Immature natural killer cell (primary cell): ENCODE results near the gene ITPRIPL2. TPM values are rescaled to one million over a fixed set of nuclear protein-coding genes. Genes with fewer than 3 reads are reported as not detected.

Experiments
- DNase-seq, 3 donors: peaks; one replicate each; pipeline ENCODE4 v3.0.0; 2022; ENCODE audit warnings: mixed read lengths in 1 of 3
- H3K27ac Mint-ChIP-seq, 6 donors: one replicate each; pipeline ENCODE4 v1.8.0; 2020; ENCODE audit warnings: mixed read lengths in 6 of 6, mild to moderate bottlenecking in 5 of 6, inconsistent platforms in 4 of 6, moderate library complexity in 3 of 6
- H3K27me3 Mint-ChIP-seq, 3 donors: one replicate each; pipeline ENCODE4 v1.8.0; 2020 to 2021; ENCODE audit warnings: low read depth in 3 of 3, mild to moderate bottlenecking in 3 of 3, mixed read lengths in 3 of 3, moderate library complexity in 3 of 3, inconsistent platforms in 1 of 3
- H3K36me3 Mint-ChIP-seq, 3 donors: one replicate each; pipeline ENCODE4 v1.8.0; 2020; ENCODE audit warnings: mixed read lengths in 3 of 3, inconsistent platforms in 2 of 3, mild to moderate bottlenecking in 2 of 3
- H3K4me1 Mint-ChIP-seq, 2 donors: one replicate each; pipeline ENCODE4 v1.8.0; 2020; ENCODE audit warnings: inconsistent platforms in 2 of 2, mild to moderate bottlenecking in 2 of 2, mixed read lengths in 2 of 2, moderate library complexity in 1 of 2
- H3K4me3 Mint-ChIP-seq, 5 donors: one replicate each; pipeline ENCODE4 v1.8.0; 2020; ENCODE audit warnings: mild to moderate bottlenecking in 5 of 5, mixed read lengths in 5 of 5, inconsistent platforms in 3 of 5, moderate library complexity in 3 of 5
- H3K9me3 Mint-ChIP-seq, 6 donors: one replicate each; pipeline ENCODE4 v1.8.0; 2020; ENCODE audit warnings: mild to moderate bottlenecking in 6 of 6, mixed read lengths in 6 of 6, inconsistent platforms in 4 of 6, moderate library complexity in 3 of 6
- polyA plus RNA-seq, 3 donors: library from polyadenylated mRNA; unstranded; fragments of 300-500 nt; fragmentation: Illumina TruSeq; gene quantifications; one replicate each; pipeline ENCODE4 v1.2.3, GENCODE V29; 2021

Gene ITPRIPL2
- polyA plus RNA-seq, 3 donors from 2014 or later: 0.59 to 0.90 TPM; not detected in 1

DNA sequence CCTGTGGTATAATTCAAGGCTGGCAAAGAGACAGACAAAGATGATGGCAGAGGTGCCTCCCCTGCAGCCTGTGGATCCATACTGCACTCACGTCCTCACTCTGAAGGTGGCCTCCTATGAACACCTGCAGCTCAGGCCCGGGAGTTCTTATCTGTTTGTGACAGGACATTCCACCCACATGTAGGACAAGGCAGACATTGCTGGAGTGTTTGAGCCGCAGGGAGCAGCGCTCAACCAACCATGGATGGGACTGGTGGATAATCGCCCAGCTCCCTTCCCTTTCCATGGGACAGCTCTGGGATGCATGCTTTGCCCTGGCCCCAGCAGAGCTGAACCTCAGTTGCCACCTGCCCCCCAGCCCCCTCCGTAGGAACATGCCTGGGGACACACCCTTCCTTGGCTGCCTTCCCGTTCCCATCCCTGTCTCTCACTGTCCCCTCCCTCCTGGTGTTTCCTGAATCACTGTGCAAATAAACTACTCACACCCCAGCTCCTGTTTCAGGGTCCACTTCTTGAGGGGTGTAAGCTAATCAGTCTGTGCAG is 22.2 kb downstream of the ITPRIPL2 start:
- H3K36me3 Mint-ChIP-seq: no peaks in the 10 kb centered on the region
- no peaks in the 10 kb centered on the region for H3K9me3 Mint-ChIP-seq
- H3K27ac Mint-ChIP-seq: no peak overlapping the region
- H3K27me3 Mint-ChIP-seq: peaks cover under 1 to 6% (median 3%) of the 10 kb centered on the region in 3 donors
- peaks cover 4 to 6% of the 10 kb centered on the region in 2 donors for H3K4me1 Mint-ChIP-seq
- no peak overlapping the region for H3K4me3 Mint-ChIP-seq
- no peak for DNase-seq

DNA sequence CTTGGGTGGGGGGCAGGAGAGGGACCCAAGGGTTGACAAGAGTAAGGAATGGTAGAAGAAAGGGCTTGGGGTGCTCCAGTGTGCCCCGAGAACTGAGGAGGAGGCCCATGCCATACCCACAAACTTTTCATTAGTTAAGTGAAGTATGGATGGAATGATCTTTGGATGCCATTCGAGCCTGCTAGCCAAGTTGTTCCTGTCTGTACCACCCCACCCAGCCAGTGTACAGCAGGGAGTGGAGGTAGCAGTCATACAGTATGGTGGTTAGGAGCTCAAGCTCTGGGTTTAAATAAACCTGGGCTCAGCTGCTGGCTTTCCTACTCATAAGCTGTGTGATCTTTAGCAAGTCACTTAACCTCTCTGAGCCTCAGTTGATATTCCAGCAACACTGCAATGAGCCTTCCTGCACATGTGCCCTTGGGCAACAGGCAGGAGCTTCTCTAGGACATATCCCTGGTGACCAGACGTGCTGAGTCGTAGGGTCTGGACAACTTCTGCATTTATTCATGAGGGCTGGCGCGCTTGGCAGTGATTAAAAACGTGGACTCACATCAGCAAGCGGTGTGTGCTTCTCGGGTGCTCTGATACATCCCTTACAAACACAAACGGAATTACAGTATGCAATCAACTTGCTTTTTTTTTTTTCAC is 22.9 kb downstream of the ITPRIPL2 start:
- Mint-ChIP-seq H3K9me3 (no peaks in the 10 kb centered on the region), H3K4me3 (no peak overlapping the region), H3K36me3 (no peaks in the 10 kb centered on the region), H3K27ac (no peak overlapping the region), H3K27me3 (peaks cover 2 to 6% (median 3%) of the 10 kb centered on the region in 3 donors), H3K4me1 (no peaks in the 10 kb centered on the region)
- no peak for DNase-seq

DNA sequence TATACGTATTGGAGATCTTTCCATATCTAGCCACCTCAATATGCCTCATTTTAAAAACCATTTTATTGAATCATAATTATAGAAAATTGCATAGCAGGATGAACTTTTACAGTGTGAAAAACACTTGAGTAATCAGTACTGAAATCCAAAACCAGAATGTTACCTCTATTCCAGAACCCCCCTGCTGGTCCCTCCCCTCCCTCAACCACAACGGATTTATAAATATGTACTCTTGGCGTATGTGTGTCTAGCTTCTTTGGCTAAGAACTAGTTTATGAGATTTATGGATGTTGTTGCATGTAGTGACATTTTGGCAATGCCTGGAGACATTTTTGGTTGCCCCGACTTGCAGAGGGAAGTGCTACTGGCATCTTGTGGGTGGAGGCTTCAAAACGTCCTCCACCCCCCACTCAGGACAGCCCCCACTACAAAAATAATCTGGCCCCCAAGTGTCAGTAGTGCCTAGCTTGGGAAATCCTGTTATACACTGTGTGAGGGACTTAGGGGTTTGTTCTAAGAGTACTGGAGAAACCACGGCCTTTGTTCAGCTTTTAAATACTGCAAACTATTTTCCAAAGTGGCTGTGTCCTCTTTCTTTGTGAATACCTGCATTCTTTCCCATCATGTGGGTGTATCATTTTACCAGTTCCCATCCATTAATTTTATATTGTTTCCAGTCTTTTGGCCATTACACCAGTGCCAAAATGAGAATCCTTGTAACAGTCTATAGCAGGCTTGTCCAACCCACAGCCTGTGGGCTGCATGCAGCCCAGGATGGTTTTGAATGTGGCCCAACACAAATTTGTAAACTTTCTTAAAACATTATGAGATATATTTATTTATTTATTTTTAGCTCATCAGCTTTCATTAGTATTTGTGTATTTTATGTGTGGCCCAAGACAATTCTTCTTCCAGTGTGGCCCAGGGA is 23.7 kb downstream of the ITPRIPL2 start:
- no peak overlapping the region for H3K27ac Mint-ChIP-seq
- H3K27me3 Mint-ChIP-seq: peaks cover 2 to 6% (median 3%) of the 10 kb centered on the region in 3 donors
- no peak for DNase-seq
- no peak overlapping the region for H3K4me3 Mint-ChIP-seq
- no peaks in the 10 kb centered on the region for H3K4me1 Mint-ChIP-seq
- H3K9me3 Mint-ChIP-seq: no peaks in the 10 kb centered on the region
- no peaks in the 10 kb centered on the region for H3K36me3 Mint-ChIP-seq

GRCh38 chr16:19138601-19139000 is 24.8 kb downstream of the ITPRIPL2 start:
- no peak for DNase-seq
- no peaks in the 10 kb centered on the region for H3K4me1 Mint-ChIP-seq
- no peaks in the 10 kb centered on the region for H3K36me3 Mint-ChIP-seq
- no peak overlapping the region for H3K4me3 Mint-ChIP-seq
- no peak overlapping the region for H3K27ac Mint-ChIP-seq
- H3K27me3 Mint-ChIP-seq: peaks cover 2 to 6% (median 3%) of the 10 kb centered on the region in 3 donors
- H3K9me3 Mint-ChIP-seq: no peaks in the 10 kb centered on the region

DNA sequence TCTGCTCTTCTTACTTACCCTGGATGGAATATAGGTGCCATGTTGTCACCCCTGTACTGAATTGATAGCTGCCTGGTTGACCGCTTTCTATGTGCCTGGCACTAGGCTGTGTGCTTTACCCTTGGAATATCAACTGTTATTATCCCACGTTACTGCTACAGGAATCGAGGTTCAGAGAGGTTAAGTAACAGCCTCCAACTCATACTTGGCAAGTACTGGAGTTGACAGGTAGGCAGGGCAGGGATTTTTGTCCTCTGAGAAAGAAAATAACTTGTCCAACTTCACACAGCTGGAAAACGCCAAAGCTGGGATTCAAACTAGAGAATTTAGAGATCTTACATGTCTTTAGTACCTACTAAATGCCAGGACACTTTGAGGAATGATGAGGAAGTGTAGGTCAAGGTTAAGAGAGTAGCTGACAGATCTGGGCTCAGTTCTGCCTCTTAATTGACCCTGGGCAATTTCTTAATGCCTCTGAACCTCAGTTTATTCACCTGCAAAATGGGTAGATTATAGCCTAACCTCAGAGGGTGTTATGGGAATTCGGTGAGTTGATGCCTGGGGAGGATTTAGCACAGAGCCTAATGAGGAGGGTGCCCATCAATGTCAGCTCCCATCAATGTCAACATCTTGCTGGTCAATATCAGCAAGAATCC is 25.8 kb downstream of the ITPRIPL2 start:
- Mint-ChIP-seq H3K36me3 (no peaks in the 10 kb centered on the region), H3K4me3 (no peak overlapping the region), H3K9me3 (no peaks in the 10 kb centered on the region), H3K4me1 (no peaks in the 10 kb centered on the region), H3K27me3 (peaks cover 2 to 4% (median 3%) of the 10 kb centered on the region in 3 donors), H3K27ac (no peak overlapping the region)
- DNase-seq: no peak

DNA sequence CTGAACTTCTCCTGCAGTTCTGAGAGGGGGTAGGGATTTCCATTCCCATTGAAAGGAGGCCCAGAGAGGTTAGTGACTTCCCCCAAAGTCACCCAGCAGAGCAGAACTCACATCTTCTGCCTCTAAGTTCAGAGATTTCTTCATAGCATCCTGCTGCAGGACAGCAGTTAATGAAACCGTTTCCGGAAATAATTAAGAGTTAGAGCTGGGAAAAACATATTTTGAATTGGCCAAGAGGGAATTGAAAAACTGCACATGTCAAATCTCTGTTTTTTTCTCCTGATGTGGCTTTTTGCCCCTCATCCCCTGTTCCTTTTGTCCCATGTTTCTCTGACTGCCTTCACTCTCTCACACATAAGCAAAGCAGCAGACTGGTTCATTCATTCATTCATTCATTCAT is 26.6 kb downstream of the ITPRIPL2 start:
- no peaks in the 10 kb centered on the region for H3K4me1 Mint-ChIP-seq
- peaks cover 2 to 3% (median 3%) of the 10 kb centered on the region in 3 donors for H3K27me3 Mint-ChIP-seq
- no peak overlapping the region for H3K27ac Mint-ChIP-seq
- no peaks in the 10 kb centered on the region for H3K9me3 Mint-ChIP-seq
- H3K36me3 Mint-ChIP-seq: no peaks in the 10 kb centered on the region
- no peak overlapping the region for H3K4me3 Mint-ChIP-seq
- DNase-seq: no peak

DNA sequence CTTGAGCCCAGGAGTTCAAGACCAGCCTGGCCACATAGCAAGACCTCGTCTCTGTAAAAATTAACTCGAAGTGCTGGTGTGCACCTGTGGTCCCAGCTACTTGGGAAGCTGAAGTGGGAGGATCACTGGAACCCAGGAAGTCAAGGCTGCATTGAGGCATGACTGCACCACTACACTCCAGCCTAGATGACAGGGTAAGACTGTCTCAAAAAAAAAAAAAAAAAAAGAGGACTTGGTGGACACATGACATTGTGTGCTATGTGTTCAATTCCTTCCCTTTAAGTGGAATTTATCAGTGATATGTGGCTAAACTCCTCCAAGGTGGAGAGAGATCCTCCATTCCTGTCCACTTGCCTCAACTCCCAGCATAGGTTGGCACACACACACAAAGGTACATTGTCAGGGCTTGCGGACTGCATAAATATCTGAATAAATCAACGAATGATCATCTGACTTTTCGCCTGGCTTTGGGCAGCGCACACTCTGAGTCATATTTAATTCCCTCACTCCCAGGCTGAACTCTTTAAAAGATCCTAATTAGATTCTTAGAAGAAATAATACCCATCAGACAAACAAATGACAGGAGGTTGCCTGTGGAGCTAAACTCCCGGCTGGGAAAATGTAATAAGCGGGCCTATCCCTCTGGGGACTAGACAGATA is 29.3 kb downstream of the ITPRIPL2 start:
- Mint-ChIP-seq H3K27ac (no peak overlapping the region), H3K4me3 (no peak overlapping the region), H3K27me3 (peaks cover 2 to 7% (median 3%) of the 10 kb centered on the region in 3 donors)

GRCh38 chr16:19143599-19143956 is 29.8 kb downstream of the ITPRIPL2 start:
- Mint-ChIP-seq H3K9me3 (no peaks in the 10 kb centered on the region), H3K36me3 (no peaks in the 10 kb centered on the region), H3K27ac (no peak overlapping the region), H3K27me3 (peaks cover 2 to 7% (median 3%) of the 10 kb centered on the region in 3 donors), H3K4me1 (no peaks in the 10 kb centered on the region), H3K4me3 (no peak overlapping the region)
- no peak for DNase-seq

More for the DNA sequence above, 29.3 kb downstream of the ITPRIPL2 start:
- DNase-seq: no peak
- Mint-ChIP-seq H3K4me1 (no peaks in the 10 kb centered on the region), H3K9me3 (no peaks in the 10 kb centered on the region), H3K36me3 (no peaks in the 10 kb centered on the region)

DNA sequence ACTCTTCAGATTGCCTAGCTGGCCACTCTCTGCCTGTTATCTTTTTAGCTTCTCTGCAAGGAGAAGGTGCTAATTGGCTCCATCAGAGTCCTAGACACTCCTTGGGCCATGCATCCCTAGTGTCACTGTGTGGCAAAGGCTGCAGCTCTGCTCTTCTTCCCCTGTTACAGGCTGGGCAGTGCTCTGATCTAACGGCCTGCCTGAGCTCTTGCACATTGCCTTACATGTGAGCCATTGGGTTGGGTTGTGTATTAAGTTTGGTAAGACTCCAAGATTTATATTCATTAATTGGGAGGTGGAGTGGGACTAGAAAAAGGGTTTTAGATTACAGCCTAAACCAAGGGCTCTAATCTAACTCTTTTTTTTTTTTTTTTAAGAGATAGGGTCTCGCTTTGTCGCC is 31.2 kb downstream of the ITPRIPL2 start:
- Mint-ChIP-seq H3K27ac (no peak overlapping the region), H3K36me3 (no peaks in the 10 kb centered on the region), H3K4me1 (no peaks in the 10 kb centered on the region), H3K9me3 (no peaks in the 10 kb centered on the region), H3K27me3 (peaks cover 3 to 7% (median 4%) of the 10 kb centered on the region in 3 donors), H3K4me3 (no peak overlapping the region)
- no peak for DNase-seq

DNA sequence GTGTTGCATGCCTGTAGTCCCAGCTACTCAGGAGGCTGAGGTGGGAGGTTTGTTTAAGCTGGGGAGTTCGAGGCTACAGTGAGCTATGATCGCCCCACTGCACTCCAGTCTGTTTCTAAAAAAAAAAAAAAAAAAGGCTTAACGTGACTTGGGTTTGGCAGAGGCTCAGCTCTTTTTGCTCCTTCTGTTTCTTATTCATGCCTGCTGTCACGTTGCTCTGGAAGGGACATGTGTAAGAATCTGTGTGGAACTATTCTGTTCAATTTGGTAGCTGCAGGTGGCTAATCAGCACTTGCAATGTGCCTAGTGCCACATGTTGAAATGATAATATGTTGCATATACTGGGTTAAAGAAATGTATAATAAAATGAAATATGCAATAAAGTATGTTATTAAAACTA is 33.4 kb downstream of the ITPRIPL2 start:
- Mint-ChIP-seq H3K27ac (no peak overlapping the region), H3K36me3 (no peaks in the 10 kb centered on the region), H3K9me3 (no peaks in the 10 kb centered on the region), H3K27me3 (peaks cover 0 to 4% (median 2%) of the 10 kb centered on the region in 3 donors), H3K4me3 (no peak overlapping the region), H3K4me1 (no peaks in the 10 kb centered on the region)
- no peak for DNase-seq

- Mint-ChIP-seq H3K36me3 (no peaks in the 10 kb centered on the region), H3K27me3 (peaks cover 0 to 4% (median 2%) of the 10 kb centered on the region in 3 donors), H3K4me1 (no peaks in the 10 kb centered on the region), H3K27ac (no peak overlapping the region), H3K9me3 (no peaks in the 10 kb centered on the region), H3K4me3 (no peak overlapping the region)
- no peak for DNase-seq
These were observed 33.9 kb downstream of the ITPRIPL2 start for GRCh38 chr16:19147627-19148026.

DNA sequence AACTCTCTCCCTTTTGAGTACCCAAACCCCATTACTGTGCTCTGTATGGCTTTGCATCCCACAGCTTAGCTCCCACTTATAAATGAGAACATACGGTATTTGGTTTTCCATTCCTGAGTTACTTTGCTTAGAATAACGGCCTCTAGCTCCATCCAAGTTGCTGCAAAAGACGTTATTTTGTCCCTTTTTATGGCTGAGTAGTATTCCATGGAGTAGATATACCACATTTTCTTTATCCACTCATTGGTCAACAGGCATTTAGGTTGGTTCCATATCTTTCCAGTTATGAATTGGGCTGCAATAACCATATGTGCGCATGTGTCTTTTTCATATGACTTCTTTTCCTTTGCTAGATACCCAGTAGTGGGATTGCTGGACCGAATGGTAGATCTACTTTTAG is 34.4 kb downstream of the ITPRIPL2 start:
- DNase-seq: no peak
- no peak overlapping the region for H3K4me3 Mint-ChIP-seq
- H3K27me3 Mint-ChIP-seq: peaks cover 0 to 4% (median 2%) of the 10 kb centered on the region in 3 donors
- H3K36me3 Mint-ChIP-seq: no peaks in the 10 kb centered on the region
- no peaks in the 10 kb centered on the region for H3K4me1 Mint-ChIP-seq
- H3K9me3 Mint-ChIP-seq: no peaks in the 10 kb centered on the region
- no peak overlapping the region for H3K27ac Mint-ChIP-seq

- H3K9me3 Mint-ChIP-seq: no peaks in the 10 kb centered on the region
- H3K4me1 Mint-ChIP-seq: no peaks in the 10 kb centered on the region
- no peak overlapping the region for H3K4me3 Mint-ChIP-seq
- no peak overlapping the region for H3K27ac Mint-ChIP-seq
- no peaks in the 10 kb centered on the region for H3K36me3 Mint-ChIP-seq
- peaks cover 0 to 2% (median 2%) of the 10 kb centered on the region in 3 donors for H3K27me3 Mint-ChIP-seq
- DNase-seq: no peak
These were observed 37.5 kb downstream of the ITPRIPL2 start for GRCh38 chr16:19151310-19151709.
